Anterior cingulate cortex (tissue), 58 donors: ENCODE data around the gene IGSF9B.
"Not testable (repeated sequence)": the region's sequence is repeated elsewhere in the genome, so short reads cannot be mapped to it uniquely, and the experiment has no call there.

Source experiments
- DNase-seq, 58 donors: peaks; one replicate each; lab custom pipeline; 2025; lab: John Stamatoyannopoulos, UW

IGSF9B gene

GRCh38 chr11:133956650-133957633 is at the start of gene IGSF9B:
Gene IGSF9B (minus strand): TSS chr11:133956968. CDS start chr11:133956754, 214 bp downstream.
- DNase-seq = peak; percentile 39 to 96 (median 81)

- peak in 11 of 58 donors; percentile 6 to 43 (median 21) for DNase-seq
Observed at GRCh38 chr11:134004496-134005172, 47.9 kb upstream of the IGSF9B start.

GRCh38 chr11:134003792-134004495 is 47.2 kb upstream of the IGSF9B start:
- DNase-seq = no peak

- DNase-seq = not testable (repeated sequence)
Observed at GRCh38 chr11:134002819-134003218, 46.1 kb upstream of the IGSF9B start.

GRCh38 chr11:134002338-134002737 is 45.6 kb upstream of the IGSF9B start:
- DNase-seq = not testable (repeated sequence)

GRCh38 chr11:134001596-134001995 is 44.8 kb upstream of the IGSF9B start:
- no peak for DNase-seq

- DNase-seq = no peak
Observed at GRCh38 chr11:134001088-134001487, 44.3 kb upstream of the IGSF9B start.

- DNase-seq = no peak
Observed at GRCh38 chr11:133999355-133999754, 42.6 kb upstream of the IGSF9B start.

- DNase-seq = no peak
Observed at GRCh38 chr11:133997554-133997953, 40.8 kb upstream of the IGSF9B start.

GRCh38 chr11:133996671-133997070 is 39.9 kb upstream of the IGSF9B start:
- no peak for DNase-seq

GRCh38 chr11:133995066-133995465 is 38.3 kb upstream of the IGSF9B start:
- DNase-seq = no peak

- no peak for DNase-seq
Observed at GRCh38 chr11:133993921-133994320, 37.2 kb upstream of the IGSF9B start.

- no peak for DNase-seq
Observed at GRCh38 chr11:133993107-133993506, 36.3 kb upstream of the IGSF9B start.

- DNase-seq = no peak
Observed at GRCh38 chr11:133992121-133992520, 35.4 kb upstream of the IGSF9B start.

GRCh38 chr11:133991101-133991500 is 34.3 kb upstream of the IGSF9B start:
- DNase-seq = no peak

- no peak for DNase-seq
Observed at GRCh38 chr11:133990501-133990900, 33.7 kb upstream of the IGSF9B start.

GRCh38 chr11:133988686-133989410 is 32.1 kb upstream of the IGSF9B start:
- peak in 4 of 58 donors; percentile 5 to 28 (median 22) for DNase-seq

- no peak for DNase-seq
Observed at GRCh38 chr11:133987171-133987570, 30.4 kb upstream of the IGSF9B start.

- DNase-seq = no peak
Observed at GRCh38 chr11:133985981-133986944, 29.5 kb upstream of the IGSF9B start.
